Psoas muscle (tissue), 8 donors: ENCODE measurements around the gene DNM3. TPM values are rescaled to one million over a fixed set of nuclear protein-coding genes. Genes with fewer than 3 reads are reported as not detected.

Experiments
- ATAC-seq, 4 donors: fragments of 200-7000 bp; cut with Tn5 transposase; one replicate each; pipeline ENCODE4 v1.9.1; 2020; ENCODE audit warnings: moderate library complexity in 3 of 4, mild to moderate bottlenecking in 2 of 4
- DNase-seq, 2 donors: peaks; one replicate each; pipeline ENCODE4 v3.0.0-alpha.2; 2020
- H3K27ac ChIP-seq: fragments of 200-600 bp; one replicate; pipeline ENCODE4 v1.8.0; 2022
- H3K27me3 ChIP-seq, 3 donors: fragments of 200-600 bp in 1 of 3; one replicate each; pipeline versions ENCODE4 v1.6.1 to v1.8.0; 2013 to 2022; ENCODE audit warnings: low read length in 2 of 3, mild to moderate bottlenecking in 2 of 3, moderate library complexity in 1 of 3; ENCODE audit not compliant: insufficient read depth in 3 of 3
- H3K36me3 ChIP-seq, 2 donors: fragments of 200-600 bp in 1 of 2; one replicate each; pipeline versions ENCODE4 v1.6.1 to v1.8.0; 2013 to 2022; ENCODE audit warnings: low read depth in 1 of 2, mild to moderate bottlenecking in 1 of 2, moderate library complexity in 1 of 2; ENCODE audit not compliant: insufficient read depth in 1 of 2
- H3K4me1 ChIP-seq: fragments of 200-600 bp; one replicate; pipeline ENCODE4 v1.8.0; 2022
- H3K4me3 ChIP-seq: fragments of 200-600 bp; one replicate; pipeline ENCODE4 v1.8.0; 2022; ENCODE audit warnings: mild to moderate bottlenecking
- H3K9me3 ChIP-seq: fragments of 200-600 bp; one replicate; pipeline ENCODE4 v1.8.0; 2022
- WGBS, 3 donors: extraction: QIAGEN DNeasy Blood & Tissue Kit; methylation state at CpG; one replicate each; pipeline versions ENCODE4 v1.1.6 to v1.1.7; 2013; 5-methylcytosine and 5-hydroxymethylcytosine counted together
- intact Hi-C, 2 donors: fragments of 100-400 bp; cut with DNase I; formaldehyde crosslinking; loops; one replicate each; pipeline versions ENCODE4 v1.11.0 to v1.14.2; 2022
- polyA plus RNA-seq, 3 donors: library from polyadenylated mRNA; stranded (reverse); fragments of 200-250 nt; gene quantifications; one replicate each; pipeline ENCODE4 v1.2.3, GENCODE V29; 2013
- total RNA-seq, 4 donors: library from RNA; stranded (reverse); fragmentation: NEBNext Ultra II Directional in 2 of 4; extraction: Animal tissue kit (Norgen Biotek cat#: 25700) in 2 of 4; gene quantifications; one replicate each; pipeline versions ENCODE4 v1.2.1 to v1.2.4, GENCODE V29; 2021 to 2023
- TF ChIP-seq, protein P1 (sequence below): fragments of 200-600 bp; IDR thresholded peaks from one replicate; pipeline ENCODE4 v1.8.0; 2022; ENCODE audit warnings: antibody characterized with exemption
- donor health status: healthy with polysubstance abuse.
- donor health status: DM: no; HTN: no; CAD: no; lungs with moderate emphysema.
- donor health status: Bipolar disorder and iron deficiency.
- donor health status: healthy.
- donor health status: DM: yes; HTN: yes; CAD: no.
- donor health status: DM: no; HTN: no; CAD: no.
- donor health status: DM: no; HTN: no; CAD: no.
- donor health status: DM: yes; HTN: yes; CAD: no.

The DNM3 gene
- total and polyA plus RNA-seq, 7 donors, result 0.31 to 1.0 (median 0.77) TPM

DNA sequence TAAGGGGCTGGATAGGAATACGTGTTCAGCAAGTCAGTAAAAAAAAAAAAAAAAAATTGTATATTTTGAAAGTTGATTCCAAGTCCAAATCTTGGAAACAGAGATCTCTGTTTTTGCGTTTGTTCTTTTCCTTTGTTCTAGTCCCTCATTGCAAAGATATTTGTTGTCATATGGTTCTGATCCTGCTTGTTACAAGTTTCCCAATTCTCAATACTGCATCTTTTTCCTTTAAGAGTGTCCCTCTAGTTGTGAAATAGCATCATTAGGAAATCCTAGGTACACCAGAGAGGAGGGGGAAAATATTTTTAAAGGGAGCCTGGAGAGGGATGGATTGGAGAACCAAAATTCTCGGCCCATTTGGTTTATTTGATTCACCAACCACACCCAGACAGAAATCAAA, 426.9 kb downstream of the DNM3 start:
- DNase-seq (no peak), ATAC-seq (no peak)
- TF ChIP-seq, protein P1, sequence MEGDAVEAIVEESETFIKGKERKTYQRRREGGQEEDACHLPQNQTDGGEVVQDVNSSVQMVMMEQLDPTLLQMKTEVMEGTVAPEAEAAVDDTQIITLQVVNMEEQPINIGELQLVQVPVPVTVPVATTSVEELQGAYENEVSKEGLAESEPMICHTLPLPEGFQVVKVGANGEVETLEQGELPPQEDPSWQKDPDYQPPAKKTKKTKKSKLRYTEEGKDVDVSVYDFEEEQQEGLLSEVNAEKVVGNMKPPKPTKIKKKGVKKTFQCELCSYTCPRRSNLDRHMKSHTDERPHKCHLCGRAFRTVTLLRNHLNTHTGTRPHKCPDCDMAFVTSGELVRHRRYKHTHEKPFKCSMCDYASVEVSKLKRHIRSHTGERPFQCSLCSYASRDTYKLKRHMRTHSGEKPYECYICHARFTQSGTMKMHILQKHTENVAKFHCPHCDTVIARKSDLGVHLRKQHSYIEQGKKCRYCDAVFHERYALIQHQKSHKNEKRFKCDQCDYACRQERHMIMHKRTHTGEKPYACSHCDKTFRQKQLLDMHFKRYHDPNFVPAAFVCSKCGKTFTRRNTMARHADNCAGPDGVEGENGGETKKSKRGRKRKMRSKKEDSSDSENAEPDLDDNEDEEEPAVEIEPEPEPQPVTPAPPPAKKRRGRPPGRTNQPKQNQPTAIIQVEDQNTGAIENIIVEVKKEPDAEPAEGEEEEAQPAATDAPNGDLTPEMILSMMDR, result no peak
- intact Hi-C loops, result no loop called here
- Histone ChIP-seq H3K36me3 (no peaks in the 10 kb centered on the region), H3K9me3 (no peaks in the 10 kb centered on the region), H3K4me3 (no peak overlapping the region), H3K4me1 (peaks cover 7% of the 10 kb centered on the region), H3K27me3 (no peaks in the 10 kb centered on the region), H3K27ac (no peak overlapping the region)
- WGBS, 3 donors, result 86 to 92% (median 91%) methylated on average over 3 of the region's 3 CpGs

DNA sequence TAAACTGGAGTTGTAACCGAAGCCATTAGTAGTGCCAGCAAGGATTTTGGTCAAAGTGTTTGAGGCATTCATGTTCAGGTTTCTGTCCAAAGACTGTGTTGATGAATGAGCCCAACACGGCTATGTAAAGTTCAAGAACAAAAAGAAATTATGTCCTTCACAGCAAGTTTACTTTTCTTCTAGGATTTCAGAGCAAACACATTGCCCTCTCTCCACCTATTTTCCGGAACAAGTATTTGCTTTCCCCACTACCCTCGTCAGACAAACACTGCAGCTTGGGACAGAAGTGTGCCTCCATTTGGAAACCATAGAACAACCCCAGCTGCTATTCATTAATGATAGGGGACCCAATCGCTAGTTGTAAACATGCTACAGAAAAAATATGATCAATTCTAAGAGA, 427.8 kb downstream of the DNM3 start:
- Histone ChIP-seq H3K4me1 (peaks cover 7% of the 10 kb centered on the region), H3K9me3 (no peaks in the 10 kb centered on the region), H3K4me3 (no peak overlapping the region), H3K27ac (no peak overlapping the region), H3K36me3 (no peaks in the 10 kb centered on the region), H3K27me3 (no peaks in the 10 kb centered on the region)
- DNase-seq (no peak), ATAC-seq (no peak)
- TF ChIP-seq, protein P1, result no peak
- 69 to 78% (median 71%) methylated on average over 5 of the region's 5 CpGs for WGBS, 3 donors
- intact Hi-C loops, result no loop called here

DNA sequence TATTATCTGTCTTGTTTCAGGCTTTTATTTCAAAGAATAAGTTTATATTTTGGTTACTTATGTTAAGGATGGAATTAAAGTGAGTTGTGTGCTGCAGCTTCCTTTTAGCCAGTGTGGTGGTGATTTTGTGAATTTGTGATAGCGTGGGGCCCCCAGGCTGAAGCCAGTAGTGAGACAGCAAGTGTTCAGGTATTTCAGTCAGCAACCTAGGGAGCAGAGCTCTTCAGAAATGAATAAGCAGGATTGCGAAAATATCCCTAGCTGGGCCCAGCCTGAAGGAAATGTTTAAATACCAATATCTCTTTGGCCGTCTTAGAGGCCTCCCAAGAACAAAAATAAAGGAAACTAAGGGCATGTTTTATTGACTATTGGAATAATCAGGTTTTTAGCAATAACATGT, 428.3 kb downstream of the DNM3 start:
- H3K9me3 ChIP-seq, result no peaks in the 10 kb centered on the region
- no peak overlapping the region for H3K27ac ChIP-seq
- 94 to 99% (median 95%) methylated on average over 3 of the region's 3 CpGs for WGBS, 3 donors
- DNase-seq, result no peak
- TF ChIP-seq, protein P1, result no peak
- H3K27me3 ChIP-seq, result no peaks in the 10 kb centered on the region
- intact Hi-C loops, result no loop called here
- ATAC-seq, result no peak
- peaks cover 7% of the 10 kb centered on the region for H3K4me1 ChIP-seq
- no peaks in the 10 kb centered on the region for H3K36me3 ChIP-seq
- H3K4me3 ChIP-seq, result no peak overlapping the region

DNA sequence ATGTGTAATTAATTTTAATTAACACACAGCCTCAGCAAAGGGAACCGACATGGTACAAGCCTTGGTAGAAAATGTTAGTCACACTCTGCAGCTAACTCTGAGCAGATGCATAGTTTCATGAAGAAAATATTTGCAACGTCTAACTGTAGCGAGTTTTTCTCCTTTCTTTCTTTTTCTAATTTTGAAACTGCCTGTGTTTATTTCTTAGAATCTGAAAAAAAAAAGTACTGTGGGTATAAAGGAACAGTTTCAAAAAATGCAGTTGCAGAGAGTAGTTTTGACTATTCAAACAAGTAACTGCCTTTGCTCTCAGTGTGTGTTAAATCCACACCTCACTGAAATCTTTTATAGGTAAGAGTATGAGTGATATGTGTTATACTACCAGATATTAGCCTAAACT, 429.3 kb downstream of the DNM3 start:
- WGBS, 3 donors, result 19 to 26% (median 19%) methylated on average over 3 of the region's 3 CpGs
- peaks cover 7% of the 10 kb centered on the region for H3K4me1 ChIP-seq
- no peak for DNase-seq
- ATAC-seq, result no peak
- TF ChIP-seq, protein P1, result no peak
- intact Hi-C loops, result no loop called here
- no peaks in the 10 kb centered on the region for H3K36me3 ChIP-seq
- no peaks in the 10 kb centered on the region for H3K27me3 ChIP-seq
- H3K27ac ChIP-seq, result no peak overlapping the region
- no peak overlapping the region for H3K4me3 ChIP-seq
- no peaks in the 10 kb centered on the region for H3K9me3 ChIP-seq

DNA sequence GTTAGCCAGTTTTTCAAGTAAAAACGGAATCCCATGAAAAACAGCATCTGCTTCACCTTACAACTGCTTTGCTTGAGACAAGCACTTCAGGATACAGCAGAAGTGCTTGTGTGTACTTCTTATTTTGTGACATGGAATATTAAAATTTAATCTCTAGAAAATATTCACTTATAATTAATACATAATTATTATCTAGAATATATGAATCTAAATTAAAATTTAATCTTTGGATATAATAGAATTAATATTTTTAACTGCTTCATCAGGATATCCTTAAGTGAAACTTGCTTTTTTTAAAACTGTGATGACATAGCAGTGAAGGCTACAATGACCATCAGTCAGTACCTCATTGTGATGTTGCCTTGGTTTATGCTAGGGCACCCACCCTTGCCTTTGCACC, 430.8 kb downstream of the DNM3 start:
- H3K9me3 ChIP-seq, result no peaks in the 10 kb centered on the region
- ATAC-seq (no peak), DNase-seq (no peak)
- TF ChIP-seq, protein P1, result no peak
- WGBS, 3 donors, result 0 to 42% (median 0%) methylated on average over 1 of the region's 1 CpG
- H3K4me3 ChIP-seq, result no peak overlapping the region
- intact Hi-C loops, result no loop called here
- H3K27ac ChIP-seq, result no peak overlapping the region
- H3K4me1 ChIP-seq, result peaks cover 7% of the 10 kb centered on the region
- H3K36me3 ChIP-seq, result no peaks in the 10 kb centered on the region
- no peaks in the 10 kb centered on the region for H3K27me3 ChIP-seq
